GM19240 (cell line): ENCODE results near the gene NEIL3.

Experiments
- DNase-seq: peaks from one replicate; pipeline ENCODE4 v3.0.0; 2011; ENCODE audit warnings: low spot score; ENCODE audit not compliant: insufficient read length

The NEIL3 gene

GRCh38 chr4:177367336-177367735 lies 57.7 kb downstream of the NEIL3 start:
- DNase-seq, result no peak

GRCh38 chr4:177369372-177369771 lies 59.7 kb downstream of the NEIL3 start:
- DNase-seq, result no peak

GRCh38 chr4:177371461-177371860 lies 61.8 kb downstream of the NEIL3 start:
- no peak for DNase-seq

- DNase-seq, result no peak
These were observed 65.3 kb downstream of the NEIL3 start for GRCh38 chr4:177374966-177375365.

- no peak for DNase-seq
These were observed 65.7 kb downstream of the NEIL3 start for GRCh38 chr4:177375372-177375771.

GRCh38 chr4:177376024-177376423 lies 66.3 kb downstream of the NEIL3 start:
- no peak for DNase-seq

GRCh38 chr4:177380730-177381287 lies 71.1 kb downstream of the NEIL3 start:
- no peak for DNase-seq

GRCh38 chr4:177381762-177382310 lies 72.2 kb downstream of the NEIL3 start:
- DNase-seq, result no peak

GRCh38 chr4:177384856-177385397 lies 75.3 kb downstream of the NEIL3 start:
- no peak for DNase-seq

GRCh38 chr4:177385576-177386277 lies 76.1 kb downstream of the NEIL3 start:
- DNase-seq, result no peak

GRCh38 chr4:177386278-177386815 lies 76.7 kb downstream of the NEIL3 start:
- no peak for DNase-seq

GRCh38 chr4:177391287-177391686 lies 81.6 kb downstream of the NEIL3 start:
- DNase-seq, result no peak

- DNase-seq, result no peak
These were observed 82.3 kb downstream of the NEIL3 start for GRCh38 chr4:177391953-177392352.

- DNase-seq, result no peak
These were observed 83.6 kb downstream of the NEIL3 start for GRCh38 chr4:177393236-177393635.

GRCh38 chr4:177396352-177396751 lies 86.7 kb downstream of the NEIL3 start:
- DNase-seq, result no peak

GRCh38 chr4:177400030-177400429 lies 90.4 kb downstream of the NEIL3 start:
- DNase-seq, result no peak

- no peak for DNase-seq
These were observed 92.1 kb downstream of the NEIL3 start for GRCh38 chr4:177401658-177402273.

GRCh38 chr4:177403746-177404145 lies 94.1 kb downstream of the NEIL3 start:
- no peak for DNase-seq

- no peak for DNase-seq
These were observed 94.7 kb downstream of the NEIL3 start for GRCh38 chr4:177404342-177404741.

- no peak for DNase-seq
These were observed 95.3 kb downstream of the NEIL3 start for GRCh38 chr4:177404986-177405385.

GRCh38 chr4:177405508-177405907 lies 95.8 kb downstream of the NEIL3 start:
- DNase-seq, result no peak

GRCh38 chr4:177408023-177408422 lies 98.3 kb downstream of the NEIL3 start:
- no peak for DNase-seq
